WI38 (cell line): Measurements from ENCODE around the gene MYO3B.

ENCODE experiments used
- H3K4me3 ChIP-seq: 2 replicates; pipeline ENCODE4 v1.5.1; 2011; ENCODE audit warnings: low read depth, mild to moderate bottlenecking, control low read depth, low read length
- TF ChIP-seq, protein P1 (sequence below): IDR thresholded peaks from 2 replicates; pipeline ENCODE4 v1.5.1; 2012; ENCODE audit warnings: low read depth, mild to moderate bottlenecking, control low read depth, low read length

The MYO3B gene

DNA sequence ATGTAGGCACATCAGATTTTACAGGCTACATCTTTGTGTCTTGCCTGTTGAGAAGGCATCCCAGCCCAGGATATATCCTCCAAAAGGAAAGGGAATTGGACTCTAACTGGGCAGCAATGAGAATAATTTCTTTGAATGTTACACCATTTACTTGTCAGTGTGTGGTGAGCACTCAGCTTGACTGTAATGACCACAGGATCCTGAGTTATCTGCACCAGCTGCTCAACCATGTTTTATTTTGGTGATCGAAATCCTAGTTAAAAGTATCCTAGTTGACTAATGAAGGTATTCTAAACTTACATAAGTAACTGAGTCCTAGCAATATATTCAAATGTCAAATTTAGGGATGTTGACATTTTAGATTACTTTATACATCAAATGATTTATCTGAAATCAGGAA lies 123.0 kb downstream of the MYO3B start:
- H3K4me3 ChIP-seq: no peak overlapping the region
- TF ChIP-seq, protein P1, sequence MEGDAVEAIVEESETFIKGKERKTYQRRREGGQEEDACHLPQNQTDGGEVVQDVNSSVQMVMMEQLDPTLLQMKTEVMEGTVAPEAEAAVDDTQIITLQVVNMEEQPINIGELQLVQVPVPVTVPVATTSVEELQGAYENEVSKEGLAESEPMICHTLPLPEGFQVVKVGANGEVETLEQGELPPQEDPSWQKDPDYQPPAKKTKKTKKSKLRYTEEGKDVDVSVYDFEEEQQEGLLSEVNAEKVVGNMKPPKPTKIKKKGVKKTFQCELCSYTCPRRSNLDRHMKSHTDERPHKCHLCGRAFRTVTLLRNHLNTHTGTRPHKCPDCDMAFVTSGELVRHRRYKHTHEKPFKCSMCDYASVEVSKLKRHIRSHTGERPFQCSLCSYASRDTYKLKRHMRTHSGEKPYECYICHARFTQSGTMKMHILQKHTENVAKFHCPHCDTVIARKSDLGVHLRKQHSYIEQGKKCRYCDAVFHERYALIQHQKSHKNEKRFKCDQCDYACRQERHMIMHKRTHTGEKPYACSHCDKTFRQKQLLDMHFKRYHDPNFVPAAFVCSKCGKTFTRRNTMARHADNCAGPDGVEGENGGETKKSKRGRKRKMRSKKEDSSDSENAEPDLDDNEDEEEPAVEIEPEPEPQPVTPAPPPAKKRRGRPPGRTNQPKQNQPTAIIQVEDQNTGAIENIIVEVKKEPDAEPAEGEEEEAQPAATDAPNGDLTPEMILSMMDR: no peak

DNA sequence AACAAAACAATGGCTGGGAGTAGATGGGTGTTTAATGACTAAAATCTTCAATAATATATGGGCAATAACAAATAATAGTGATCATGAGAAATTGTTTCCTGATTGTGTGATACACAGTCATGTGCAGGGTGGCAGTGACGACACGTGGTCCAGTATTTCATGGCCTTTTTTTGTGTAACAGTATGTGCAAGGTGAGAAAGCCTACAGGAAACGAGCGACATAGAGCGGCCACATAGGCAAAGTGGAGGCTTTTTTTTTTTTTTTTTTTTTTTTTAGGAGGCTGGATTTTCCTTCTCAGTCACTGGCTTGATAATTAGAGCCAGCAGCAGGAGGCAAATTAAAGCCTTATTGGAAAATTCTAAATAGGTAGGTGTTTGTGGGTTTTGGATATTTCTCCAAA lies 123.7 kb downstream of the MYO3B start:
- TF ChIP-seq, protein P1: no peak

DNA sequence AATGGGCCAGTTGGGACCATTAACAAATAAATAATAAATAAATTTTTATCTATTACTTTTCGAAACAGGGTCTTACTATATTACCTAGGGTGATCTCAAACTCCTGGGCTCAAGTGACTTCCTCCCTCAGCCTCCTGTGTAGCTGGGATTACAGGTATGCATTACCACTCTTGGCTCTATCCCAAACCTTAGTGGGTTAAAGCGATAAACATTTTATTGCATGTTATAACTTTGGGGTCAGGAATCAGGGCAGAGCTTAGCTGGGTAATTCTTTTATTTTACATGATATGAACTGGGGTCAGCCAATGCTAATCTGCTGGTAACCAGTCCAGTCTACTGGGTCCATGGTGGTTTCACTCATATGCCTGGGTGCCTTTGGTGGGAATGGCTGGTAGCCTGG lies 127.8 kb downstream of the MYO3B start:
- TF ChIP-seq, protein P1: no peak
- H3K4me3 ChIP-seq: no peak overlapping the region

More for the DNA sequence above, 123.7 kb downstream of the MYO3B start:
- no peak overlapping the region for H3K4me3 ChIP-seq

DNA sequence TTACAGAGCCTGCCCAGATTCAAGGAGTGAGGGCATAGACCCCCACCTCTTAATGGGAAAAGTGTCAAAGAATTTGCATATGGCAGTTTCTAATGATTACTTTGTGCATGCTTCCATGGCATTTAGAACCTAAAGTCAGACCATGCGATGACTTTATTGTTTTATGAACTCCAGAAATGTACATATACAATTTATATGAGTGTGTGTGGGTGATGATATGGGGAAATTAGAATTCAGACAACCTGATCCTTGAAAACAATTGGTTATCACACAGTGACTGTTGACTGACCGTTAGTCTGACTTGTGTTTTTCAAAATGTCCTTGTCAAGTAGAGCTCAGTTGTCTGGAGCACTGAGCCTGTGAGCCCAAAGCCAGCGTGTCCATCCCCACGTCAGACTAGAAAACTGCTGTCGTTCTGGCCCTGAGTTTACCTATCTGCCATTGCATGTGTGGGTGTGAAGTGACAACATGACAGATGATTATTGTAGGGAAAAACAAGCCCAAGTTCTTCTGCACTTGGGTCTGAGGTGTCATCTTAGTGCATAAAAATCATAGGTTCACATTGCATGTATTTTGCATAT lies 128.4 kb downstream of the MYO3B start:
- H3K4me3 ChIP-seq: no peak overlapping the region
- TF ChIP-seq, protein P1: no peak

DNA sequence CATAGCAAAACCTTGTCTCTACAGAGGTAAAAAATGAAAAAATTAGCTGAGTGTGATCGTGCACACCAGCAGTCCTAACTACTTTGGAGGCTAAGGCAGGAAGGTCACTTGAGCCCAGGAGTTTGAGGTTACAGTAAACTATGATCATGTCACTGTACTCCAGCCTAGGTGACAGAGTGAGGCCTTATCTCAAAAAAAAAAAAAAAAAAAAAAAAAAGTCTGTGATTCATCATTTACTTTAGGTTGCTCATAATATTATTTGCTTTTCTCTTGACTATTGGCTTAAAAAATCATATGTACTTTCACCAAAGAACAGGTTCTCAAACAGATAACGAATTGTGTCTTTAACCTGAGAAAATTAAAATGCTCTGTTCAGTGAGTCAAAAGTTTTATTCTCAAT lies 129.1 kb downstream of the MYO3B start:
- TF ChIP-seq, protein P1: no peak
- H3K4me3 ChIP-seq: no peak overlapping the region

DNA sequence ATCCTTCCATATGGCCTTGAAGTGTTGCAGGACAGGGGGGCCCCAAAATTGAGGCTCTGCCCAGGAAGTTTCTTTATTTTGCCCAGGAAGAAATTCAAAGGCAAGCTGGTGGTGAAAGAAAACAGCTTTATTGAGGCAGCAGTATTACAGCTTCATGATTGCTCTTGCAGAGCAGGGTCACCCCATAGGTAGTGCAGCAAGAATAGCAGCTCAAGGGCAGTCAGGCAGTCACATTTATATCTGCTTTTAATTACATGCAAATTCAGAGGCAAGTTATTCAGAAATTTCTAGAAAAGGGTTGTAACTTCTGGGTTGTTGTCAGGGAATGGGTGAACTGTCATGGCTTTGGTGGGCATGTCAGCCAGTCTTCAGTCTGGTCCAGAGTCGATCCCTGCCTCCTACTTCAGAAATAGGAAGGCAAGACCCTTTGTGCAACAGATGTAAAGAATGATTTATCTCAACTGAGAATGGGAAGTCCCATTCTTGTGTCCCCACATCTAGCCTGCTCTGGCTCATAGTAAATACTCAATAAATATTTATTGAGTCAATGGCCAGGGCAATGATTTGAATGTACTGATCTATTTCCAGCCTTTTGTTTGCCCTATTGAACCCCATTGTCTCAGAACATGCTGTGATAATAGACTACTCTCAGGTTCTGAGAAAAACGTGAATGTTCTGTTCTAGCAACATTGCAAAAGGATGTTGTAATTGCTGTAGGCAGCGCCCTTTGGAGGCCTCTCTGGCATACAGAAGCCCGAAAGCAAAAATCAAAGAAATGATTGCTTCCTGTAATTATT lies 129.8 kb downstream of the MYO3B start:
- H3K4me3 ChIP-seq: no peak overlapping the region
- TF ChIP-seq, protein P1: no peak

DNA sequence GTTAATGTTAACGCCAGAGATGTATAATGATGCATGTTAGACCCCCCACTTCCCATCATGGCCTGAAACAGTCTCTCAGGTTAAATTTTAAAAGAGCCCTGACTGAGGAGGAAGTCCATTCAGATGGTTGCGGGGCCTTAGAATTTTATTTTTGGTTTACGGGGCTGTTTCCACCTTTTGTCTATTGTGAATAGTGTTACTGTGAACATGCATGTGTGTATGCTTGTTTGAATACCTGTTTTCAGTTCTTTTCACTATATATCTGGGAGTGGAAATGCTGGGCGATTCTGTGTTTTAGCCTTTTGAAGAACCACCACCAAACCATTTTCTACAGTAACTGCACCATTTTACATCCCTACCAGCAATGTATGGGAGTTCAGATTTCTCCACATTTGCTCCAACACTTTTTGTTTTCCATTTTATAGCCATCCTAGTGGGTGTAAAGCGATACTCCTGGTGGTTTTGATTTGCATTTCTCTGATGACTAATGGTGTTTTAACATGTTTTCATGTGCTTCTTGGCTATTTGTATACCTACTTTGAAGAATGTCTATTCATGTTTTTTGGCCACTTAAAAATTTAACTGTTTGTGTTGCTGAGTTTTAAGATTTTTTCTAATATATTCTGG lies 133.0 kb downstream of the MYO3B start:
- TF ChIP-seq, protein P1: no peak

More for the DNA sequence above, 133.0 kb downstream of the MYO3B start:
- H3K4me3 ChIP-seq: no peak overlapping the region
